ENCODE results near the gene RSBN1L.

GRCh38 chr7:77699056-77699455 lies 2.8 kb downstream of the RSBN1L start:
- TF ChIP-seq EZH2phosphoT487 (IDR thresholded peaks at IDR 0.05; ENCODE audit: low read depth, severe bottlenecking, unreplicated experiment) (no peak), CTCF (IDR thresholded peaks at IDR 0.05; ENCODE audit: poor library complexity) (no peak), EZH2 (IDR thresholded peaks at IDR 0.05; ENCODE audit: borderline replicate concordance) (no peak)
